Thyroid gland (tissue), 4 donors: ENCODE measurements around the gene PUSL1.

Source experiments
- POLR2A ChIP-seq, 2 donors: fragments of 450-650 bp; IDR thresholded peaks; one replicate each; pipeline ENCODE4 v1.6.1; 2017; ENCODE audit warnings: antibody characterized with exemption in 2 of 2, mild to moderate bottlenecking in 2 of 2, moderate library complexity in 1 of 2
- TF ChIP-seq, protein P1 (sequence below), 6 experiments: fragments of 200-600 bp in 3 of 6; fragments of 450-650 bp in 3 of 6; sonication (generic) in 3 of 6; IDR thresholded peaks; one replicate each; pipeline ENCODE4 v1.5.1; 2016 to 2019; ENCODE audit warnings: antibody characterized with exemption in 6 of 6, mild to moderate bottlenecking in 2 of 6, inconsistent platforms in 1 of 6, moderate library complexity in 1 of 6

DNA sequence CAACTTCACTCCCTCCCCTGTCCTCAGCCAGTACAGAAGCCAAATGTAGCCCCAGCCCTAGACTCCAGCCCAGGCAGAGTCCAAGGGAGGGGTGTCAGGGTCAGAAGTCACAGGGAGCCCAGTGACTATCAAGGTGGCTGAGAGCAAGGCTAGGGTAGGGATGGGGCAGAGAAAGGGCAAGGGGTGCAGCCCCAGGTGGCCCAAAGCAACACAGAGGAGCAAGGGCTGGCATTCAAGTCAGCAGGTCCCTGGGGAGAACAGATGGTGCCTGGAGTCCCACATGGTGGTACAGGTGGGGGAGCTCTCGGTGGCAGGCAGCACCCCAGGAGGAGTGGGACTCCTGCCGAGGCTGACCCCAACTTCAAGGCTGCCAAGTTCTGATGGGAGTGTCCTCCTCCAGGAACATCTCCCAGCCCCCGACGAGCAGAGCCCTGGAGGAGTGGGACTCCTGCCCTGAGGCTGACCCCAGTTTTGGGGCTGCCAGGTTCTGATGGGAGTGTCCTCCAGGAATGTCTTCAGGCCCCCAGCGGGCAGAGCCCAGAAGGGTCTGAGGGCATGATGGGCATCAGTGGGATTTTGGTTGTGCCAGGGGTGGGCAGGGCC lies 44.5 kb downstream of the PUSL1 start:
- TF ChIP-seq POLR2A (IDR thresholded peaks at IDR 0.05), result no peak
- TF ChIP-seq, protein P1, sequence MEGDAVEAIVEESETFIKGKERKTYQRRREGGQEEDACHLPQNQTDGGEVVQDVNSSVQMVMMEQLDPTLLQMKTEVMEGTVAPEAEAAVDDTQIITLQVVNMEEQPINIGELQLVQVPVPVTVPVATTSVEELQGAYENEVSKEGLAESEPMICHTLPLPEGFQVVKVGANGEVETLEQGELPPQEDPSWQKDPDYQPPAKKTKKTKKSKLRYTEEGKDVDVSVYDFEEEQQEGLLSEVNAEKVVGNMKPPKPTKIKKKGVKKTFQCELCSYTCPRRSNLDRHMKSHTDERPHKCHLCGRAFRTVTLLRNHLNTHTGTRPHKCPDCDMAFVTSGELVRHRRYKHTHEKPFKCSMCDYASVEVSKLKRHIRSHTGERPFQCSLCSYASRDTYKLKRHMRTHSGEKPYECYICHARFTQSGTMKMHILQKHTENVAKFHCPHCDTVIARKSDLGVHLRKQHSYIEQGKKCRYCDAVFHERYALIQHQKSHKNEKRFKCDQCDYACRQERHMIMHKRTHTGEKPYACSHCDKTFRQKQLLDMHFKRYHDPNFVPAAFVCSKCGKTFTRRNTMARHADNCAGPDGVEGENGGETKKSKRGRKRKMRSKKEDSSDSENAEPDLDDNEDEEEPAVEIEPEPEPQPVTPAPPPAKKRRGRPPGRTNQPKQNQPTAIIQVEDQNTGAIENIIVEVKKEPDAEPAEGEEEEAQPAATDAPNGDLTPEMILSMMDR (IDR thresholded peaks at IDR 0.05), result no peak
